ENCODE measurements around the gene PYCR2. TPM values are rescaled to one million over a fixed set of nuclear protein-coding genes. Genes with fewer than 3 reads are reported as not detected.

PYCR2 gene
- total RNA-seq, 1 experiment from 2014 or later, result 104 TPM

DNA sequence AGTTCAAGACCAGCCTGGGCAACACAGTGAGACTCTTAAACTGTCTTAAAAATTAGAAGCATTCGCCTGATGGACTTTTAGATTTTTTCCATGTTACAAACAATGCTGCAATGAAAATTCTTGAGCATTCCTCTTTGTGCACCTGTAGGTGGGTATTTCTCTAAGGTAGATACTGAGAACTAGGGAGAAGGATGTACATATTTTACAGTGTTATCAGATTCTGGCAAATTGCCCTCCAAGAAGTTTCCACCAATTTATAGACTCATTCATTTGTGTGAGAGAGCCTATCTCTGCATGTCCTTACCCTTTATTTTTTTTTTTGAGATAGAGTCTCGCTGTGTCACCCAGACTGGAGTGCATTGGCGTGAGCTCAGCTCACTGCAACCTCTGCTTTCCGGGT lies 29.3 kb upstream of the PYCR2 start:
- Histone ChIP-seq H2BK120ac (ENCODE audit: low read depth, low read length, poor library complexity, severe bottlenecking) (no peak overlapping the region), H3T11ph (ENCODE audit: low read length) (no peak overlapping the region), H3K4me1 (ENCODE audit: insufficient read depth, low read length) (peaks cover 6% of the 10 kb centered on the region; the same call in 1 of the 2 replicates), H4K5ac (ENCODE audit: insufficient read length, low read depth, low read length) (no peak overlapping the region), H3K23ac (ENCODE audit: insufficient read length, low read depth, low read length) (no peak overlapping the region), H2AFZ (ENCODE audit: low read length) (no peak overlapping the region), H4K91ac (ENCODE audit: insufficient read length, low read depth, low read length) (no peak overlapping the region), H4K20me1 (ENCODE audit: control insufficient read depth, insufficient read depth, insufficient read length) (no peaks in the 10 kb centered on the region), H3K9ac (ENCODE audit: extremely low read depth, insufficient read length, low read length) (no peak overlapping the region), H3K79me2 (ENCODE audit: insufficient read depth, low read length) (no peaks in the 10 kb centered on the region), H2BK15ac (ENCODE audit: low read depth, low read length) (no peak overlapping the region), H2AK5ac (ENCODE audit: insufficient read length, low read length) (no peak overlapping the region), H3K23me2 (ENCODE audit: insufficient read length, low read depth, low read length, poor library complexity, severe bottlenecking) (no peaks in the 10 kb centered on the region), H2BK5ac (ENCODE audit: insufficient read length, low read length) (no peak overlapping the region), H3K4ac (ENCODE audit: low read depth, low read length) (no peak overlapping the region), H4K8ac (replicated peaks; ENCODE audit: insufficient read length, low read depth, low read length) (no peak overlapping the region), H3K27me3 (ENCODE audit: insufficient read depth, low read length) (no peaks in the 10 kb centered on the region), H2BK20ac (ENCODE audit: low read depth, low read length, poor library complexity, severe bottlenecking) (no peak overlapping the region), H3K79me1 (ENCODE audit: insufficient read depth, low read depth, low read length, poor library complexity, severe bottlenecking) (no peaks in the 10 kb centered on the region), H3K14ac (ENCODE audit: insufficient read depth, low read length) (no peak overlapping the region), H3K4me2 (ENCODE audit: insufficient read depth, insufficient read length, low read length) (no peak overlapping the region), H3K27ac (ENCODE audit: insufficient read length, low read depth, low read length) (no peak overlapping the region), H3K18ac (ENCODE audit: insufficient read length, low read depth, low read length) (no peak overlapping the region), H3K9me3 (ENCODE audit: control insufficient read depth, low read depth, low read length) (no peaks in the 10 kb centered on the region), H2BK12ac (ENCODE audit: insufficient read length, low read depth, low read length) (no peak overlapping the region), H3K56ac (ENCODE audit: insufficient read length, low read depth, low read length) (no peak overlapping the region)
- H3K27me3 Mint-ChIP-seq (ENCODE audit: low read depth), result peaks cover 8% of the 10 kb centered on the region
- TF ChIP-seq, protein P1, sequence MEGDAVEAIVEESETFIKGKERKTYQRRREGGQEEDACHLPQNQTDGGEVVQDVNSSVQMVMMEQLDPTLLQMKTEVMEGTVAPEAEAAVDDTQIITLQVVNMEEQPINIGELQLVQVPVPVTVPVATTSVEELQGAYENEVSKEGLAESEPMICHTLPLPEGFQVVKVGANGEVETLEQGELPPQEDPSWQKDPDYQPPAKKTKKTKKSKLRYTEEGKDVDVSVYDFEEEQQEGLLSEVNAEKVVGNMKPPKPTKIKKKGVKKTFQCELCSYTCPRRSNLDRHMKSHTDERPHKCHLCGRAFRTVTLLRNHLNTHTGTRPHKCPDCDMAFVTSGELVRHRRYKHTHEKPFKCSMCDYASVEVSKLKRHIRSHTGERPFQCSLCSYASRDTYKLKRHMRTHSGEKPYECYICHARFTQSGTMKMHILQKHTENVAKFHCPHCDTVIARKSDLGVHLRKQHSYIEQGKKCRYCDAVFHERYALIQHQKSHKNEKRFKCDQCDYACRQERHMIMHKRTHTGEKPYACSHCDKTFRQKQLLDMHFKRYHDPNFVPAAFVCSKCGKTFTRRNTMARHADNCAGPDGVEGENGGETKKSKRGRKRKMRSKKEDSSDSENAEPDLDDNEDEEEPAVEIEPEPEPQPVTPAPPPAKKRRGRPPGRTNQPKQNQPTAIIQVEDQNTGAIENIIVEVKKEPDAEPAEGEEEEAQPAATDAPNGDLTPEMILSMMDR (conservative IDR thresholded peaks at IDR 0.05), result no peak
- no peaks in the 10 kb centered on the region; a peak in 1 of 7 replicates for H3K36me3 Mint-ChIP-seq (ENCODE audit: insufficient read depth in 1 of 3, low read depth in 3 of 3)
- no peak overlapping the region for H3K27ac Mint-ChIP-seq
- no peaks in the 10 kb centered on the region for H3K9me3 Mint-ChIP-seq
- H3K4me3 Mint-ChIP-seq, result no peak overlapping the region
- no CpG with 5 or more reads among the region's 4 CpGs for WGBS (ENCODE audit: extremely low coverage, insufficient read length, low lambda C conversion rate)
- no peak for DNase-seq
- H3K4me1 Mint-ChIP-seq, result peaks cover 24 to 26% of the 10 kb centered on the region in 2 experiments
